Measurements from ENCODE around the gene BCHE. TPM values are rescaled to one million over a fixed set of nuclear protein-coding genes. Genes with fewer than 3 reads are reported as not detected.

Gene BCHE
- polyA plus RNA-seq, 1 experiment, result 3.1 TPM

DNA sequence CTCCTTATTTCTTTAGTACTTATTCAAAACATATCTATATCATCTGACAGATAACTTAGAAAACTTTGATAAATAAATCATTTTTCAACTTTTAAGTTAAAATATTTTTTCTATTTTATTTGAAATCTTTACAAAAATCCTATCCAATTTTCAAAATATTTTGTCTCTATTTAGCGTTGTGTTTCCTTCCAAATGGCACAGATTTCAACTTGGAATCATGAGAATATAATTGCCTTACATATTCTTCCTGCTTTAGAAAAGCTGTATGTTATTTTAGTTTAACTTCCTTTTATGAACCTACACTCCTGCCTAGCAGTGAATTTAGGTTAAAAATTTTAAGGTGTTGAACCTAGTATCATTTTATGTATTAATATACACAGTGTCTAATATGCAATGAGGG, 38.2 kb downstream of the BCHE start:
- POLR2A ChIA-PET, result no interaction called here
- DNase-seq (ENCODE audit: low read depth, low spot score), result no peak
- Histone ChIP-seq H3K4me3 (ENCODE audit: low read depth, low read length) (no peak overlapping the region), H3K27me3 (ENCODE audit: control insufficient read depth, insufficient read depth, low read length) (no peaks in the 10 kb centered on the region), H3K27ac (ENCODE audit: low read depth, low read length) (no peak overlapping the region), H3K9me3 (ENCODE audit: control insufficient read depth, insufficient read depth, low read length) (no peaks in the 10 kb centered on the region)
- CTCF ChIA-PET, result no interaction called here
- TF ChIP-seq, protein P1, sequence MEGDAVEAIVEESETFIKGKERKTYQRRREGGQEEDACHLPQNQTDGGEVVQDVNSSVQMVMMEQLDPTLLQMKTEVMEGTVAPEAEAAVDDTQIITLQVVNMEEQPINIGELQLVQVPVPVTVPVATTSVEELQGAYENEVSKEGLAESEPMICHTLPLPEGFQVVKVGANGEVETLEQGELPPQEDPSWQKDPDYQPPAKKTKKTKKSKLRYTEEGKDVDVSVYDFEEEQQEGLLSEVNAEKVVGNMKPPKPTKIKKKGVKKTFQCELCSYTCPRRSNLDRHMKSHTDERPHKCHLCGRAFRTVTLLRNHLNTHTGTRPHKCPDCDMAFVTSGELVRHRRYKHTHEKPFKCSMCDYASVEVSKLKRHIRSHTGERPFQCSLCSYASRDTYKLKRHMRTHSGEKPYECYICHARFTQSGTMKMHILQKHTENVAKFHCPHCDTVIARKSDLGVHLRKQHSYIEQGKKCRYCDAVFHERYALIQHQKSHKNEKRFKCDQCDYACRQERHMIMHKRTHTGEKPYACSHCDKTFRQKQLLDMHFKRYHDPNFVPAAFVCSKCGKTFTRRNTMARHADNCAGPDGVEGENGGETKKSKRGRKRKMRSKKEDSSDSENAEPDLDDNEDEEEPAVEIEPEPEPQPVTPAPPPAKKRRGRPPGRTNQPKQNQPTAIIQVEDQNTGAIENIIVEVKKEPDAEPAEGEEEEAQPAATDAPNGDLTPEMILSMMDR (IDR thresholded peaks at IDR 0.05; ENCODE audit: low read depth, low read length), result no peak

DNA sequence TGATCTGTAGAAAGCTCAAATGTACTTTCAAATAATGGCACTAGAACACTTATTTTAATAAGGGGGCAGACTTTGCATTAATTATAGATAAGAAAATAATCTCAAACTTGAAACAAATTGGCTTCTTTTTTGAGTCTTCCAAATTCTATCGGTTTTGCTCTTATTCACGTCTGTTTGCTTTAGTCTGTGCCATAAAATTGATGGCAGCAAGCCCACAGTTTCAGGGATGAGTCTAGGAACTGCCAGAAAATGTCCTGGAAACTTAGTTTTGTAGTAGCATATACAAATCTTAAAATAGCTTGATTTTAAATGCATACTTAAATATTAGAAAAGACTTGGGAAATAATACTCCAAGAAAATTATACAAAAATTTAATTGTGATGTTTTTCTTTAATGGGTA, 39.7 kb downstream of the BCHE start:
- TF ChIP-seq, protein P1 (IDR thresholded peaks at IDR 0.05; ENCODE audit: low read depth, low read length), result no peak
- H3K27me3 ChIP-seq (ENCODE audit: control insufficient read depth, insufficient read depth, low read length), result no peaks in the 10 kb centered on the region
- no peak overlapping the region for H3K4me3 ChIP-seq (ENCODE audit: low read depth, low read length)
- H3K27ac ChIP-seq (ENCODE audit: low read depth, low read length), result no peak overlapping the region
- POLR2A ChIA-PET, result no interaction called here
- DNase-seq (ENCODE audit: low read depth, low spot score), result no peak
- no peaks in the 10 kb centered on the region for H3K9me3 ChIP-seq (ENCODE audit: control insufficient read depth, insufficient read depth, low read length)
- CTCF ChIA-PET, result interaction anchor here (1.1 kb wide), 1 partner anchor 56 kb away, joined by 4 read pairs; no protein-coding TSS in a partner anchor

DNA sequence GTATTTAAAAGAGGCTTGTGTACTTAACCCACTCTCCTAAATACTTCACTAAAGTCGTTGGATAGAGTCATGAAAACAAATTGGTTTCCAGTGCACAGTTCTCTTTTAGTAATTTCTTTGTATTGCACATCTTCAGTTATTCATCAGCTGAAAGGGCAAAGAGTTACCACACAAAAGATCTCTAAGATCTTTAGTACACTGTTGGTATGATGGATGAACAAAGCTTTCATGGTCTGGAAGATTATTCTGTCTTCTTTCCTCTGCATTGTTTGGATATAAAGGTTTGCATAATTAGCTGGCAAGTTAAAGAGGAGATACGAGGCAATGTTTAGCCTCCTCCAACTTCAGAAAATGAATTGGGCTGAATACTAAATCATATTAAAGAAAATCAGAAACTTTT, 40.5 kb downstream of the BCHE start:
- Histone ChIP-seq H3K4me3 (ENCODE audit: low read depth, low read length) (no peak overlapping the region), H3K9me3 (ENCODE audit: control insufficient read depth, insufficient read depth, low read length) (no peaks in the 10 kb centered on the region), H3K27me3 (ENCODE audit: control insufficient read depth, insufficient read depth, low read length) (no peaks in the 10 kb centered on the region), H3K27ac (ENCODE audit: low read depth, low read length) (no peak overlapping the region)
- no peak for DNase-seq (ENCODE audit: low read depth, low spot score)
- CTCF ChIA-PET, result interaction anchor here (1.1 kb wide), 1 partner anchor 55 kb away, joined by 4 read pairs; no protein-coding TSS in a partner anchor
- TF ChIP-seq, protein P1 (IDR thresholded peaks at IDR 0.05; ENCODE audit: low read depth, low read length), result no peak
- POLR2A ChIA-PET, result no interaction called here

DNA sequence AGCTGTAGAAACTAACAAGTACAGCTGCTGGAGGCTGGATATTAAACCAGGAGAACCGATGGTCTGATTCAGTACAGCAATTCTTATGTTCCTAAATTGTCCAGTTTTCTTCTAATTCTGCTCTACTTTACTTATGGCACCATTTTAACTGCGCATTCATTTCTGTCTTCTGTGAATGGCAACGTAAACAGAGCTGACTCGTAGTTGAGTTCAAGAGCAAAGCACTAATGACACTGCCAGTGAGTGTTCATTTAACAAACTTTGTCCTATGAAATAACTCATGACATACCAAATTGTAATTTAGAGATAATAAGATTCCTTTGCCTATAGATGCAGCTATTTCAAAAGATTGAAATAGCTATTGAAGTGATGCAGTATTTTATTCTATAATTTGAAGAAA, 48.7 kb downstream of the BCHE start:
- no peak for DNase-seq (ENCODE audit: low read depth, low spot score)
- TF ChIP-seq, protein P1 (IDR thresholded peaks at IDR 0.05; ENCODE audit: low read depth, low read length), result no peak
- Histone ChIP-seq H3K27ac (ENCODE audit: low read depth, low read length) (no peak overlapping the region), H3K27me3 (ENCODE audit: control insufficient read depth, insufficient read depth, low read length) (no peaks in the 10 kb centered on the region), H3K9me3 (ENCODE audit: control insufficient read depth, insufficient read depth, low read length) (no peaks in the 10 kb centered on the region), H3K4me3 (ENCODE audit: low read depth, low read length) (no peak overlapping the region)
- ChIA-PET POLR2A (no interaction called here), CTCF (no interaction called here)

- H3K27ac ChIP-seq (ENCODE audit: low read depth, low read length), result no peak overlapping the region
- POLR2A ChIA-PET, result no interaction called here
Measured at GRCh38 chr3:165786013-165786412, 51.2 kb downstream of the BCHE start.

More at GRCh38 chr3:165786013-165786412, 51.2 kb downstream of the BCHE start:
- H3K9me3 ChIP-seq (ENCODE audit: control insufficient read depth, insufficient read depth, low read length), result no peaks in the 10 kb centered on the region
- H3K4me3 ChIP-seq (ENCODE audit: low read depth, low read length), result no peak overlapping the region
- TF ChIP-seq, protein P1 (IDR thresholded peaks at IDR 0.05; ENCODE audit: low read depth, low read length), result no peak
- no peak for DNase-seq (ENCODE audit: low read depth, low spot score)
- CTCF ChIA-PET, result no interaction called here
- no peaks in the 10 kb centered on the region for H3K27me3 ChIP-seq (ENCODE audit: control insufficient read depth, insufficient read depth, low read length)

Measured in AG04450 (cell line).